SK-N-SH (cell line): Measurements from ENCODE around the gene POU2F1. TPM values are rescaled to one million over a fixed set of nuclear protein-coding genes. Genes with fewer than 3 reads are reported as not detected.

Experiments
- CTCF ChIA-PET: fragments of 300-600, 350-600 bp; formaldehyde crosslinking; extraction: SDS; loops from one replicate; lab custom pipeline; 2021; lab: Yijun Ruan, JAX
- POLR2A ChIA-PET: fragments of 350-600 bp; sonication (Branson Sonifier 250); formaldehyde crosslinking; extraction: SDS; loops from one replicate; lab custom pipeline; 2020; ENCODE audit warnings: antibody characterized with exemption, inconsistent platforms; lab: Yijun Ruan, JAX
- DNase-seq: peaks from one replicate; pipeline ENCODE4 v3.0.0; 2012
- H2AFZ ChIP-seq: fragments of 200-600 bp; sonication (generic); 2 replicates; pipeline ENCODE4 v1.8.1; 2016; ENCODE audit warnings: antibody characterized with exemption, mild to moderate bottlenecking, low read depth
- H3F3A ChIP-seq: fragments of 200-600 bp; sonication (generic); replicated peaks from 2 replicates; pipeline ENCODE3; 2016; ENCODE audit warnings: antibody characterized with exemption, mild to moderate bottlenecking; ENCODE audit not compliant: insufficient read depth
- H3K27ac ChIP-seq, 2 experiments: fragments of 200-500 bp in 1 of 2; fragments of 200-600 bp in 1 of 2; sonication (Bioruptor generic) in 1 of 2; sonication (generic), shearing (Covaris generic) in 1 of 2; 2 replicates each; pipeline versions ENCODE4 v1.5.1 to v1.6.1; 2014 to 2016; ENCODE audit warnings: low read depth in 2 of 2, inconsistent platforms in 1 of 2, low read length in 1 of 2, mild to moderate bottlenecking in 1 of 2, mixed read lengths in 1 of 2
- H3K27me3 ChIP-seq: fragments of 200-600 bp; sonication (generic), shearing (Covaris generic); 2 replicates; pipeline ENCODE4 v1.6.1; 2016; ENCODE audit warnings: mixed run types; ENCODE audit not compliant: insufficient read depth
- H3K36me3 ChIP-seq, 2 experiments: fragments of 200-500 bp in 1 of 2; fragments of 200-600 bp in 1 of 2; sonication (Bioruptor generic) in 1 of 2; sonication (generic) in 1 of 2; replicated peaks in 1 of 2; 2 replicates each; pipeline versions ENCODE3 to v1.5.1; 2014 to 2016; ENCODE audit warnings: low read length in 1 of 2, mild to moderate bottlenecking in 1 of 2; ENCODE audit not compliant: insufficient read depth in 2 of 2, control insufficient read depth in 1 of 2
- H3K4me1 ChIP-seq, 2 experiments: fragments of 200-500 bp in 1 of 2; fragments of 200-600 bp in 1 of 2; sonication (Bioruptor generic) in 1 of 2; sonication (generic), shearing (Covaris generic) in 1 of 2; 2 replicates each; pipeline versions ENCODE4 v1.5.1 to v1.6.1; 2014 to 2016; ENCODE audit warnings: low read depth in 1 of 2, low read length in 1 of 2, mixed run types in 1 of 2; ENCODE audit not compliant: insufficient read depth in 2 of 2, control insufficient read depth in 1 of 2
- H3K4me2 ChIP-seq: fragments of 200-600 bp; sonication (generic), shearing (Covaris generic); 2 replicates; pipeline ENCODE4 v1.6.1; 2017; ENCODE audit warnings: mixed run types
- H3K4me3 ChIP-seq, 2 experiments: fragments of 200-500 bp in 1 of 2; fragments of 200-600 bp in 1 of 2; sonication (Bioruptor generic) in 1 of 2; sonication (generic), shearing (Covaris generic) in 1 of 2; 2 replicates each; pipeline versions ENCODE4 v1.5.1 to v1.8.1; 2014 to 2016; ENCODE audit warnings: low read depth in 2 of 2, inconsistent platforms in 1 of 2, low read length in 1 of 2, mild to moderate bottlenecking in 1 of 2, mixed read lengths in 1 of 2, moderate library complexity in 1 of 2
- H3K79me2 ChIP-seq: fragments of 200-600 bp; sonication (generic); 2 replicates; pipeline ENCODE4 v1.8.1; 2017; ENCODE audit warnings: mild to moderate bottlenecking; ENCODE audit not compliant: insufficient read depth
- H3K9ac ChIP-seq: fragments of 200-600 bp; sonication (generic); 2 replicates; pipeline ENCODE4 v1.6.1; 2017; ENCODE audit warnings: mixed run types
- H3K9me2 ChIP-seq: fragments of 200-600 bp; sonication (generic); 2 replicates; pipeline ENCODE4 v1.6.1; 2017; ENCODE audit warnings: mixed run types
- H3K9me3 ChIP-seq: fragments of 200-600 bp; sonication (generic); 2 replicates; pipeline ENCODE4 v1.6.1; 2017; ENCODE audit warnings: mixed run types, mild to moderate bottlenecking, moderate library complexity
- H4K20me1 ChIP-seq: fragments of 200-600 bp; sonication (generic); 2 replicates; pipeline ENCODE4 v1.6.1; 2017; ENCODE audit warnings: mild to moderate bottlenecking, mixed run types; ENCODE audit not compliant: insufficient read depth
- CTCF ChIP-seq: fragments of 200-600 bp; sonication (generic); IDR thresholded peaks from 2 replicates; pipeline ENCODE4 v1.6.1; 2017; ENCODE audit warnings: antibody characterized with exemption, mild to moderate bottlenecking, moderate library complexity
- EP300 ChIP-seq, 2 experiments: IDR thresholded peaks; 2 replicates each; pipeline versions ENCODE4 v1.4.0 to v1.6.1; 2012; ENCODE audit warnings: borderline replicate concordance in 1 of 2, low read depth in 1 of 2, low read length in 1 of 2
- EZH2phosphoT487 ChIP-seq: fragments of 200-600 bp; sonication (generic); IDR thresholded peaks from 2 replicates; pipeline ENCODE4 v1.6.1; 2017; ENCODE audit warnings: low read depth, mixed run types, mild to moderate bottlenecking, antibody characterized with exemption, moderate library complexity, borderline replicate concordance
- NRF1 ChIP-seq: IDR thresholded peaks from 2 replicates; pipeline ENCODE4 v1.6.1; 2012; ENCODE audit warnings: low read depth, mild to moderate bottlenecking, low read length
- PBX3 ChIP-seq: IDR thresholded peaks from 2 replicates; pipeline ENCODE4; 2012
- RFX5 ChIP-seq: IDR thresholded peaks from 2 replicates; pipeline ENCODE4 v1.6.1; 2012; ENCODE audit warnings: mild to moderate bottlenecking, improper control_type of control experiment, low read length
- RXRA ChIP-seq: IDR thresholded peaks from 2 replicates; pipeline ENCODE4 v1.4.0; 2012; ENCODE audit warnings: low read depth, mild to moderate bottlenecking, borderline replicate concordance
- SIN3A ChIP-seq: IDR thresholded peaks from 2 replicates; pipeline ENCODE4 v1.6.1; 2012; ENCODE audit warnings: low read depth, mild to moderate bottlenecking, low read length, moderate library complexity, borderline replicate concordance
- TAF1 ChIP-seq: IDR thresholded peaks from 2 replicates; pipeline ENCODE4 v1.6.1; 2012; ENCODE audit warnings: low read depth, mild to moderate bottlenecking, low read length, moderate library complexity, borderline replicate concordance
- TEAD4 ChIP-seq: IDR thresholded peaks from 2 replicates; pipeline ENCODE4 v1.4.0; 2012; ENCODE audit warnings: mild to moderate bottlenecking, borderline replicate concordance; ENCODE audit not compliant: insufficient read depth
- USF1 ChIP-seq: IDR thresholded peaks from 2 replicates; pipeline ENCODE4 v1.4.0; 2012; ENCODE audit warnings: low read depth, borderline replicate concordance
- YY1 ChIP-seq: IDR thresholded peaks from 2 replicates; pipeline ENCODE4 v1.4.0; 2012; ENCODE audit warnings: low read depth, mild to moderate bottlenecking
- ZBTB33 ChIP-seq: IDR thresholded peaks from 2 replicates; pipeline ENCODE4 v1.4.0; 2012; ENCODE audit warnings: low read depth, borderline replicate concordance
- WGBS: methylation state at CpG from one replicate; pipeline ENCODE4 v1.1.6; 2017; ENCODE audit warnings: low lambda C conversion rate; 5-methylcytosine and 5-hydroxymethylcytosine counted together
- polyA plus RNA-seq, 3 experiments: library from polyadenylated mRNA; depleted of rRNA; stranded (reverse); fragments of >200 nt; gene quantifications; 2 replicates each; pipeline ENCODE4 v1.2.3, GENCODE V29; 2012

POU2F1 gene
- polyA plus RNA-seq, 1 of the 3 experiments (the other 2 are of a cell fraction) = 1.2 TPM

GRCh38 chr1:167438171-167439138, 217.8 kb downstream of the POU2F1 start:
- H3K79me2 ChIP-seq = no peaks in the 10 kb centered on the region
- no peak overlapping the region for H3K4me3 ChIP-seq
- H3K4me2 ChIP-seq = peak overlapping the region; percentile 71
- H4K20me1 ChIP-seq = no peaks in the 10 kb centered on the region
- peaks cover 0 to 7% of the 10 kb centered on the region in 2 experiments; a peak in 1 of 4 replicates for H3K4me1 ChIP-seq
- H3K27me3 ChIP-seq = no peaks in the 10 kb centered on the region; the same call in 1 of the 2 replicates
- POLR2A ChIA-PET = no interaction called here
- no peak overlapping the region for H2AFZ ChIP-seq
- H3K9ac ChIP-seq = no peak overlapping the region
- CTCF ChIA-PET = interaction anchor here (0.8 to 2.9 kb wide), 11 partner anchors 17 to 372 kb away, joined by 3 to 28 read pairs (median 4); no protein-coding TSS in a partner anchor
- peaks cover 4% of the 10 kb centered on the region; the same call in 1 of the 2 replicates for H3K9me3 ChIP-seq
- no peak overlapping the region for H3K27ac ChIP-seq
- H3K36me3 ChIP-seq = no peaks in the 10 kb centered on the region
- no peaks in the 10 kb centered on the region for H3K9me2 ChIP-seq
- 74% methylated on average over 14 of the region's 17 CpGs for WGBS
- TF ChIP-seq PBX3 (no peak), EZH2phosphoT487 (no peak), RFX5 (no peak), TAF1 (no peak), RXRA (no peak), TEAD4 (no peak), SIN3A (no peak), ZBTB33 (no peak), NRF1 (no peak), YY1 (no peak), EP300 (IDR thresholded peaks at IDR 0.05; ENCODE audit: borderline replicate concordance in 1 of 2, low read depth in 1 of 2, low read length in 1 of 2) (no peak), CTCF (no peak), USF1 (no peak)
- H3F3A ChIP-seq = no peaks in the 10 kb centered on the region
- no peak for DNase-seq
